Caki2 (cell line): ENCODE results near the gene WARS2. TPM values are rescaled to one million over a fixed set of nuclear protein-coding genes. Genes with fewer than 3 reads are reported as not detected.

Experiments used
- DNase-seq: peaks from one replicate; pipeline ENCODE4 v3.0.0-alpha.2; 2015; ENCODE audit warnings: low read depth
- in situ Hi-C: cut with HindIII; loops from 2 replicates; pipeline ENCODE4 v1.10.0; 2016; ENCODE audit warnings: low sequenced_read_pairs, low pct_unique_long_range_greater_than_20kb, mixed read lengths
- total RNA-seq: library from RNA; depleted of rRNA; stranded (reverse); fragments of >200 nt; shearing (Covaris generic); gene quantifications from 2 replicates; pipeline ENCODE4 v1.2.3, GENCODE V29; 2014; ENCODE audit warnings: low replicate concordance

WARS2 gene
- total RNA-seq, 1 experiment from 2014 or later, result 9.5 TPM

DNA sequence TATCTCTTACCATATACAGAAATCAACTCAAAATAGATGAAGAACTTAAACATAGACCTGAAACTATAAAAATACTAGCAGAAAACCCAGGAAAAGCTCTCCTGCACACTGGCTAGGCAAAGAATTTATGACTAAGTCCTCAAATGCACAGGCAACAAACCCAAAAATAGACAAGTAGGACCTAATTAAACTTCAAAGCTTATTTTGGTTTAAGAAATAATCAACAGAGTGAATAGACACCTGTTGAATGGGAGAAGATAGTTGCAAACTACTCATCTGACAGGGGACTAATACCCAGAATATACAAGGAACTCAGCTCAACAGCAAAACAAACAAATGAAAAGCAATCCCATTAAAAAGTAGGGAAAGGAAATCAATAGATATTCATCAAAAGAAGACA is 40.7 kb downstream of the WARS2 start:
- in situ Hi-C loops, result no loop called here
- DNase-seq, result no peak

DNA sequence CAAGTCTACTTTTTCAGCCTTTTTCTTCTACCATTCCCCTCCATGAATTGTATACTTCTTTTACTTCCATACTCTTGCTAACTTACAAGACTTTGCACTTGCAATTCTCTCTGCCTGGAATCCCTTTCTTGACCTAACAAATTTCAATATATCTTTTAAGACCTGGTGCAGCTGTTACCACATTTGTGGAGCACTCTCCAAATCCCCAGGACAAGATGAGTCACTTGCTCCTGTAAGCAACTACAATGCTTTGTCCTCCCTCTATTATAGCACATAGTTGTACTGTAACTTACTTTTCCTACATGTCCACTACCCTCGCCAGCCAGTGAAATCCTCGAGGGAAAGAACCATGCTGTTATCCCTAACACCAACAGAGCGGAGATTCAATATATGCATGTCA is 43.1 kb downstream of the WARS2 start:
- in situ Hi-C loops, result no loop called here
- DNase-seq, result no peak

DNA sequence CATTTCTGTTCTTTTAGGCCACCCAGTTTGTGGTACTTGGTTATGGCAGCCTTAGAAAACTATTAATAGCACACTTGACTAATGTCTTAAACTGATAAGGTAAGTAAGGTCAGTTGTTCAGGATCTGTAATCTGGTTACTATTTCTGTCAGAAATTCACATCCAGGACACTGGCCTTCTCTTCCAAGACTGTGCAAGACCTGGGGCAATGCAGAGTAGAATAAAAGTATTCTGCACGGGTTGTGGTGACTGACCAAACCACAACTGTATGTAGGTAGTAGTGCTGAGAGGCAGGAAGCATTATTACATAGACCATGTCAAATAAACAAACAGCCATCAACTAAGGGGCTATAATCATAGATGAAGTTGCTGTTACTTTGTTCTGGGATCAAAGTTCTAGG is 46.7 kb downstream of the WARS2 start:
- no peak for DNase-seq
- in situ Hi-C loops, result no loop called here

GRCh38 chr1:119091618-119092017 is 48.8 kb downstream of the WARS2 start:
- in situ Hi-C loops, result no loop called here
- no peak for DNase-seq

GRCh38 chr1:119090250-119090649 is 50.2 kb downstream of the WARS2 start:
- no peak for DNase-seq
- in situ Hi-C loops, result no loop called here

- in situ Hi-C loops, result no loop called here
Measured at GRCh38 chr1:119086830-119087229, 53.6 kb downstream of the WARS2 start.

GRCh38 chr1:119084798-119085197 is 55.7 kb downstream of the WARS2 start:
- DNase-seq, result no peak
- in situ Hi-C loops, result no loop called here

More at GRCh38 chr1:119086830-119087229, 53.6 kb downstream of the WARS2 start:
- no peak for DNase-seq

DNA sequence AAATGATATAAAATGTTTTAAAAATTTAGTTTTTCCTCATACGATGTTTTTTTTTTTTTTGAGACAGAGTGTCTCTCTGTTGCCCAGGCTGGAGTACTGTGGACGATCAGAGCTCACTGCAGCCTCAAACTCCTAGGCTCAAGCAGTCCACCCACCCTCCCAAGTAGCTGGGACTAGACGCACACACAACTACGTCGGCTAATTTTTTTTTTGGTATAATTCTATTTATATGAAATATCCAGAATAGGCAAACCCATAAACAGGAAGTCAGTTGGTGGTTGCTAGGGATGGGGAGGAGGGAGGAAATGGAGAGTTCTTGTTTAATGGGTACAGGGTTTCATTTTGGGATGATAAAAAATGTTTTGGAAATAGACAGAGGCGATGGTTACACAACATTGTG is 56.5 kb downstream of the WARS2 start:
- in situ Hi-C loops, result no loop called here
- DNase-seq, result no peak

GRCh38 chr1:119083479-119083878 is 57.0 kb downstream of the WARS2 start:
- DNase-seq, result no peak
- in situ Hi-C loops, result no loop called here

GRCh38 chr1:119081700-119082099 is 58.8 kb downstream of the WARS2 start:
- no peak for DNase-seq
- in situ Hi-C loops, result no loop called here

DNA sequence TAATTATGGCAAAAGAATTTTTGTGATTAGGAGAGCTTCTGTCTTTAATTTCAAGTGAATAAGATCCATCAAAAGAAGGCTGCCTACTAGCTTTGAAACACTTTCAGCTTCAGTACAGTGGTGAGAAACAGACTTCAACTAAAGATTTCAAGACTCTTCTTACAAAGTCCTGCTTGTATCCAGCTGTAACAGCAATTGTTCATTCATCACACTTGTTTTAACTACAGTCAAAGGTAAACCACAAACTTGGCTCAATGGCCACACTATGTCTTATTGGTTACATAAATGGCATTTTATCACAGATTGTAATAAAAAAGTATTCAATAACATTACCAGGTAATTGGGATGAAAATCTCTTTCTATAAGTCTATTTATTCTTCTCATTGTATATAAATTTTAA is 59.2 kb downstream of the WARS2 start:
- no peak for DNase-seq
- in situ Hi-C loops, result no loop called here

GRCh38 chr1:119080586-119080985 is 59.9 kb downstream of the WARS2 start:
- in situ Hi-C loops, result no loop called here
- DNase-seq, result peak; percentile 18

DNA sequence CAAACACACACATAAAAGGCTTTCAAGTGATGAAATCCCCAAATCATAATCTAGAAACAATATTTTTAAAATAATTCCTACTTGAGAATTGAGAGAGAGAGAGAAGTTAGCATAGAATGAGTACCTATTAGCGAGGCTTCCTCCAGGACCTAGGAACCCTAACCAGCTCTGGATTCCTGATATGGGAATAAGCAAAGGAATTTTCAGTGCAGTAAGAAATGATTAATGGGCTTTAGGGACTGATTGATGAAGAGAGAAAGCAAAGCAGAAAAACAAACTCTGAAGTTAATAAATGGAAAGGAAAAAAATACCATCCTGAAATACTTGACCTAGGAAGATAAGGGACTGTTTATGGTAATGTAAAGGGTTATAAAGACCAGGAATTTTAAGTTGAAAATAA is 60.6 kb downstream of the WARS2 start:
- in situ Hi-C loops, result no loop called here
- no peak for DNase-seq

GRCh38 chr1:119075614-119076013 is 64.8 kb downstream of the WARS2 start:
- DNase-seq, result no peak
- in situ Hi-C loops, result no loop called here

- in situ Hi-C loops, result no loop called here
- DNase-seq, result no peak
Measured at GRCh38 chr1:119071321-119071720, 69.1 kb downstream of the WARS2 start.

GRCh38 chr1:119069682-119070081 is 70.8 kb downstream of the WARS2 start:
- in situ Hi-C loops, result no loop called here

DNA sequence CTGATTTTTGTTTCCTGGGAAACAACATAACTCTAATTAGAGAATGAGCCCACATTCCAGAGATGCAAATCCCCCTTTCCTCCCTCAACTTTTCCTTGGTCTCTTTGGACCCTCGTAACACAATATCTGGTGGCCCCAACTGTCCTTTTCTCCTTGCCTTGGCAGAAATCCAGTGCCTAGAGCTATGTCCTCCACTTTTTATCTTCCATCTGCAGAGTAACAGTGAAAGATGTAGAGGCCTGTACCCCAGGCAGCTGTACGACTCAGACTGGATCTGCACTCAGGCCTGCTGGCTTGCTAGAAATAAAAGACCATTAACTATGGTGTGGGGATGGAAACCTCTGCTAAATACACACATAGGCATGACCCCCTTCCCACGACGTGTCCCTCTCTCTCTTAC is 72.0 kb downstream of the WARS2 start:
- in situ Hi-C loops, result no loop called here
- DNase-seq, result no peak

More at GRCh38 chr1:119069682-119070081, 70.8 kb downstream of the WARS2 start:
- no peak for DNase-seq

DNA sequence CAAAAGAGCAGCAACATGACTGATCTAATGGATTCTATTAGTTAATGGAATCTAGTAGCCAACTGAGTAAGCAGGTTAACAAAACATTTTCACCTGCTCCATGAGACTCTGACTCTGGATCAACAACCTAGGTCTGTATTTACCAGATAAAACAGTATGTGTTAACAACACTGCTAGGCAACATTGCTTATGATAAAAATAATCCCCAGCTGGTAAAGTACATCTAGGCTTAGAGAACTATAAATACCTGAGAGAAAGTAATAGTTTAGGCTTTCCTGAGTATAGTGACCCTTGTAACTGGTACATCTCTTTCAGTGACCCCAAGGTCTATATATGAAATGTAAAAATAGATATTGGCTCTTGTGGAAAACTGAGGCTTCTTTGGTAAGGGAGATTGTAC is 78.8 kb downstream of the WARS2 start:
- no peak for DNase-seq
- in situ Hi-C loops, result no loop called here

DNA sequence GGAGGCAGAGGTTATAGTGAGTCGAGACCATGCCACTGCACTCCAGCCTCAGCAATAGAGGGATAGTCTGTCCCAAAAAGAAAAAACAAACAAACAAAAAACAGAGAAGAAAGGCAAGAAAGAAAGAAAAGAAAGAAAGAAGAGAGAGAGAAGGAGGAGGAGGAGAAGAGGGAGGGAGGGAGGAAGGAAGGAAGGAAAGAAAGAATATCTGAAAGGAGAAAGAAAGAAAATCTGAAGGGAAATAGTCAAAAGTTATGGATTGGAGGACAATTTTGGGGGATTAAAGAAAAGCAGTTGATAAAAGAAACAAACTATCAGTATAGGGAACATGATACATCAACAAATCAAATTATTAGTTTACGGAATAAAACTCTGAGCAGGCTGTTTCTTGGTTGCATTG is 84.9 kb downstream of the WARS2 start:
- DNase-seq, result no peak
- in situ Hi-C loops, result no loop called here

DNA sequence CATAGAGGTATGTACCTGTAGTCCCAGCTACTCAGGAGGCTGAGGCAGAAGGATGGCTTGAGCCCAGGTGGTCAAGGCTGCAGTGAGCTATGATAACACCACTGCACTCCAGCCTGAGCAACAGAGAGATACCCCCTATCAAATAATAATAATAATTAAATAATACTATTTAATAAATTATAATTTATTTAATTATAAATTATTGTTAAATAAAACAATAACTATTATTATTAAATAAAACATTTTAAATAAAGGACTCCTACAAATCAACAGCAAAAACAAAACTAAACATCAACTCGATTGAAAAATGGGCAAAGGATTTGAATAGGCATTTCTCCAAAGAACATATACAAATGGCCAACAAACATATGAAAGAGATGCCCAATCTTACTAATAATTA is 86.5 kb downstream of the WARS2 start:
- in situ Hi-C loops, result no loop called here

GRCh38 chr1:119052267-119052666 is 88.2 kb downstream of the WARS2 start:
- in situ Hi-C loops, result no loop called here

More for the DNA sequence above, 86.5 kb downstream of the WARS2 start:
- no peak for DNase-seq

More at GRCh38 chr1:119052267-119052666, 88.2 kb downstream of the WARS2 start:
- no peak for DNase-seq
